Epithelial cell of esophagus (primary cell): ENCODE data around the gene ADARB2.

Experiments
- DNase-seq: peaks from one replicate; pipeline ENCODE4 v3.0.0; 2010; ENCODE audit warnings: low read depth
- H3K4me3 ChIP-seq: 2 replicates; pipeline ENCODE4 v1.5.1; 2011; ENCODE audit warnings: mild to moderate bottlenecking, low read length, control low read depth
- TF ChIP-seq, protein P1 (sequence below): IDR thresholded peaks from 2 replicates; pipeline ENCODE4 v1.5.1; 2011; ENCODE audit warnings: low read depth, mild to moderate bottlenecking, low read length, control low read depth, inconsistent platforms; ENCODE audit not compliant: insufficient read depth; ENCODE audit errors: missing control alignments

The ADARB2 gene

DNA sequence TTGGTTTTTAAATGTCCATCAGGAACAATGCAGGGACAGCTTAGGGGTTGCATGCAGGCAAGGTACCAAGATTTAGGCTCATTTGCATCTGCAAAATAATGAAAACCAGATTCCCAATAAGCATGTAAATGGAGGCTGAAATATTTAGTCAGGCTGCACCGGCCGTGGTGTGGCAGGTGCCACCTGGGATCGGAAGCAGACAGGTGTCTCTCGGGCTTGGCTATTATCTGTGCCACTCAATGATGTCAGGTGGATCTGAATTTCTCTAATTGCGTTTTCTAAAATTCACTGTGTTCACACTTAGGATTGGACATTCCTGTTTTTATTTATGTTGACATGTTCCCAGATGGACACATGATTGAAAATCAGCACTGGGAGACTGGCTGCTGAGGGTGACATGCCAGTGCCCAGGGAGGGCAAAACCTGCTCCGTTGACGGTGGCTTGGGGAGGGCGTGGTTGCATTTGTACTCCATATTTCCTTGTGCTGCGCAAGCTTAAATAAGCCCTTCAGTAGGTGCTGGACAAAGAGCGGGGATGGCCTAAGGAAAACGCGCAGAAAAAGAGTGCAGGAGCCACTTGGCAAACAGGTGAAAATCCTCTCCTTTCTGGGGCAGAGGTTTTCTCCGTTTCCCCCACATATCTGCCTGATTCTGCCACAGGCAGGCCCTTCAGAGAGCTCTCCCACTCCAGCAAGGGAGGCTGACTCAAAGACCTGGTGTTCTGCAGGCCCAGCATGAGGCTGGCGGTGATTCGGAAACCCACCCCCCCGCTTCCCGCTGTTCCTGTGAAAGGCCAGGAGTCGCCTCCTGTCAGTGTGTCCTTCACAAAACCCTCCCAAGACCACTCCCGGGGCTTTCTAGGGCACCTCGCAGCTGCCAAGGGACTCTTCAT, 538.6 kb downstream of the ADARB2 start:
- no peak for DNase-seq
- TF ChIP-seq, protein P1, sequence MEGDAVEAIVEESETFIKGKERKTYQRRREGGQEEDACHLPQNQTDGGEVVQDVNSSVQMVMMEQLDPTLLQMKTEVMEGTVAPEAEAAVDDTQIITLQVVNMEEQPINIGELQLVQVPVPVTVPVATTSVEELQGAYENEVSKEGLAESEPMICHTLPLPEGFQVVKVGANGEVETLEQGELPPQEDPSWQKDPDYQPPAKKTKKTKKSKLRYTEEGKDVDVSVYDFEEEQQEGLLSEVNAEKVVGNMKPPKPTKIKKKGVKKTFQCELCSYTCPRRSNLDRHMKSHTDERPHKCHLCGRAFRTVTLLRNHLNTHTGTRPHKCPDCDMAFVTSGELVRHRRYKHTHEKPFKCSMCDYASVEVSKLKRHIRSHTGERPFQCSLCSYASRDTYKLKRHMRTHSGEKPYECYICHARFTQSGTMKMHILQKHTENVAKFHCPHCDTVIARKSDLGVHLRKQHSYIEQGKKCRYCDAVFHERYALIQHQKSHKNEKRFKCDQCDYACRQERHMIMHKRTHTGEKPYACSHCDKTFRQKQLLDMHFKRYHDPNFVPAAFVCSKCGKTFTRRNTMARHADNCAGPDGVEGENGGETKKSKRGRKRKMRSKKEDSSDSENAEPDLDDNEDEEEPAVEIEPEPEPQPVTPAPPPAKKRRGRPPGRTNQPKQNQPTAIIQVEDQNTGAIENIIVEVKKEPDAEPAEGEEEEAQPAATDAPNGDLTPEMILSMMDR, result no peak
- H3K4me3 ChIP-seq, result no peak overlapping the region

DNA sequence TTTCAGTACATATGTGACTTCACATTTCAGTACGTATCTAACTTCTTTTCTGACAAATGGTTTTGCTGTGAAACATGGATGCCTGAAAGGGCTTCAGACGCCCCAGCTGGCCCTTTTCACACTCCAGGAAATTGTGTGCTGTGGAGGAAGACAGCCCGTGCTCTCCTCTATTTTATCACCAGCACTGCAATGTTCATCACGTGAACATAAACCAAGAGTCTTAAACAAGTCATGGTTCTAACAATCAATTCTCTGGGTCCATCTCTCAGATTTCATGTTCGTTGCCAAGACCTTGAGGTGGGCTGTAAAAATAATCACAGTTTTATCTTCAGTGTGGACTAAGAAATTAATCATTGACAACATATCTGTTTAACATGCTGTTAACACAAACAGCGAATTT, 539.9 kb downstream of the ADARB2 start:
- DNase-seq, result no peak
- no peak overlapping the region for H3K4me3 ChIP-seq
- TF ChIP-seq, protein P1, result no peak

DNA sequence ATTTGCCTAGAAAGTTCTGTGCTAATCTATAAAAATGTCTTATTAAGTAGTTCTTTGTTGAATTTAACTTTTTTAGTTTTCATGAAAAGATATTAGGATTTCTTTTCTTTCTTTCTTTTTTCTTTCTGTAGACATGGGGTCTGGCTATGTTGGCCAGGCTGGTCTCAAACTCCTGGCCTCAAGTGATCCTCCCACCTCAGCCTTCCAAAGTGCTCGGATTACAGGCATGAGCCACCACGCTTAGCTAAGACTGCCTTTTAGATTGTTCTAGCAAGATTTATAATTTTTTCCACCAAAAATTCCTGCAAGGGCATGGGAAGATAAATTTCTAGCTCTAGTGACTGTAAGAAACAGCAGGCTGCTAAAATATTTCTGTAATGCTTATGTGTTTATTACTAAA, 540.7 kb downstream of the ADARB2 start:
- TF ChIP-seq, protein P1, result no peak
- DNase-seq, result no peak
- H3K4me3 ChIP-seq, result no peak overlapping the region

DNA sequence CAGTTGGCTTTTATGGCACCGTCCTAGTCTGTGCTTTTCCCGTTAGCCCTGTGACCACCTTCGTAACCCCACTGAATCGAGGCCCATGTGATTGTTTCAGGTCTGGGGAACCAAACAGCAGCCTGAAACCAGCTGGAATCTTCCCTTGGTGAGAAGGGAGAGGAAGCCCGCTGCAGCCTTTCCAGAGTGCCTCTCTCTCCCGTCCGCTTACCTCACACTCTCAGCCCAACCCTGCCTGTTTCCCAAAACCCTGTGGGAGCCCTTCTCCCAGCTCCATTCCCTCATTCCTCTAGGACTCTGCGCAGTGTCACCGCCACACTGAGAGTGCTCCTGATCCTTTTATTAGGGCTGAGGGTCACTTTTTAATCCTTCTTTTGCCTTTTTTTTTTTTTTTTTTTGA, 541.5 kb downstream of the ADARB2 start:
- DNase-seq, result no peak
- no peak overlapping the region for H3K4me3 ChIP-seq
- TF ChIP-seq, protein P1, result no peak

DNA sequence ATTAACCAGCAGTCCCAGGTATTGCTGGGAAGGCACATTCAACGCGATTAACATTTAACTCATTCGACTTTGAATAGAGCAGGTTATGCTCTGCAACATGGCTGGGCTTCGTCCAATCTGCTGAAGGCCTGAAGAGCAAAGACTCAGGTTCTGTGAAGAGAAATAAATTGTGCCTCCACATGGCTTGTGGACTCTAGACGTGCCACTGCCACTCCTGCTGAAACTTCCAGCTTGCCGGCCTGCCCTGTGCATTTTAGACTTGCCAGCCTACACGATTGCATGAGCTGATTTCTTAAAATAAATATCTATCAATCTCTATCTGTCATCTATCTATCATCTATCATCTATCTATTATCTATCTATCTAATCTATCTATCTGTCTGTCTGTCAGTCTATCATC, 543.2 kb downstream of the ADARB2 start:
- TF ChIP-seq, protein P1, result no peak
- DNase-seq, result no peak
- no peak overlapping the region for H3K4me3 ChIP-seq

DNA sequence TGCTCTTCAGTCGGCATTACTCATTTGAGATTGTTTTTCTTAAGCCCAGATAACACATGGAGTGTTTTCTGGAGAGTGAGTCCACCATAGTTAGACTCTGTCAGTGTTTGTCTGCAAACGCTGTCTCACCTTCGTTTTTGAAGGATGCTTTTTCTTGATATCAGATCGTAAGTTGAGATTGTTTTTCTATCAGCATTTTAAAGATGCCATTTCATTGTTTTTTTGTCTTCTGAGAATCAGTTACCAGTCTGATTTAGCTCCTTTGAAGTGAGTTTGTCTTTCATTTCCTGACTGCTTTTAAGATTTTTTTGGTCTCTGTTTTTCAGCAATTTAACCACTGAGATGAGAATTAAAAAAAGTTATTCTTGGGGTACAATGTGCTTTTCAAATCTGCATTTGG, 543.8 kb downstream of the ADARB2 start:
- TF ChIP-seq, protein P1, result no peak
- H3K4me3 ChIP-seq, result no peak overlapping the region
- DNase-seq, result no peak

DNA sequence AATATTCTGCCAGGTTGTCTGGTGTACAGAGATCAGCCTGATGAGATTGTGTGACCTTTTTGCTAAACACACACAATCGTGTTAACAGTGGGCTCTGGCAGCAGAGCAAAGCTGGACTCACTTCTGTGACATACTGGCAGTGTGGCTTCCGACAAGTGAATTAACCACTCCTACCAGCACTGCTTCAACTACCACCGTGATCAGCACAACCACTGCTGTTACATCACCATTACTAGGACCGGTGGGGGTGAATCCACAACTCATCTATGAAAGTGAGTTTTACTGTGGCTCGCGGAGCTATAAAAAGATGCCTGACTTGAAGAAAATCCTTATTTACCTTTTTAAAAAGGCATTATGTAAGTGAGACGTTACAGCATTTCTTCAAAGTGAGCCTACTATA, 545.6 kb downstream of the ADARB2 start:
- no peak overlapping the region for H3K4me3 ChIP-seq
- no peak for DNase-seq
- TF ChIP-seq, protein P1, result no peak
